HG03039 (cell line): Measurements from ENCODE around the gene TRPM1.
"Not testable (repeated sequence)": the region's sequence is repeated elsewhere in the genome, so short reads cannot be mapped to it uniquely, and the experiment has no call there.

Source experiments
- ATAC-seq: cut with Tn5 transposase; IDR thresholded peaks from one replicate; pipeline ENCODE4 v1.9.1; 2021; ENCODE audit warnings: mild to moderate bottlenecking, moderate library complexity; ENCODE audit not compliant: unreplicated experiment

Gene TRPM1

DNA sequence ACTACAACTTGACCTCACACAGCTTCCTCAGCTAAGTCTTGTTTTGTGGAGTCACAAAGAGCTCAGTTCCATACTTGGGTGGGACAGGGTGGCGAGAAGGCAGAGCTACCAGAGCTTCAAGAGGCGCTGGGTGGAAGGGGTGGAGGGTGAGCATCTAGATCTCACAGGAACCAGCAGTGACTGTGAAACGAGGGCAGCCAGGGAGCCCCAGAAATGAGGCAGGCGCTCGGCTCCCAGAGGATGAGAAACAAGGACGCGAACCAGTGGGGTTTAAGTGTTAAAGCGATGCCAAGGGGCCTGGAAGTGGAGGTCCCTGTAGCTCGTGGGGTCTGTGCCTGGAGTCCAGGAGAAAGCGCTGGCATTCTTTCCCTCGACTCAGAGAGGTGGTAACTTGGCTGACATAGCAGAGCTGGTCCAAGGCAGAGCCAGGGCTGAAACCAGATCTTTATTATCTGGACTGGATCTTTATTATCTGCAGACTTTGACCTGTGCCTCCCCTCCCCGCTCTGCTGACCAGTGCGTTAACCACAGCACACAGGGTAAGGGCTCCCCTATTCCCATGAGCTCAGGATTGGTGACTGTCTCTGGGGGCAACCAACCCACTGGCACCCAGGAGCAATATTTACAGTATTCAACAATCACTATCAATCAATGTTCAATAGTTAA lies 26.2 kb upstream of the TRPM1 start:
- ATAC-seq, result no peak

DNA sequence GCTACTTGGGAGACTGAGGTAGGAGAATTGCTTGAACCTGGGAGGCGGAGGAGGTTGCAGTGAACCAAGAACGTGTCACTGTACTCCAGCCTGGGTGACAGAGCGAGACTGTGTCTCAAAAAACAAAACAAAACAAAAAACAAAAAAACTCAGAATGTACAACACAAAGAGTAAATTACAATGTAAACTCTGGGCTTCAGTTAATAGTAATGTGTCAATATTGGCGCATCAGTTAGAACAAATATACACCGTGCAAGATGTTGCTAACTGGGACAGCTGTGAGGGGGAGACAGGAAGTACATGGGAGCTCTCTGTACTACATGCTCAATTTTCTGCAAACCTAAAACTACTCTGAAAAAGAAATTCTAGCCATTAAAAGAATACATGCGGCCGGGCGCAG lies 23.5 kb upstream of the TRPM1 start:
- ATAC-seq, result no peak

DNA sequence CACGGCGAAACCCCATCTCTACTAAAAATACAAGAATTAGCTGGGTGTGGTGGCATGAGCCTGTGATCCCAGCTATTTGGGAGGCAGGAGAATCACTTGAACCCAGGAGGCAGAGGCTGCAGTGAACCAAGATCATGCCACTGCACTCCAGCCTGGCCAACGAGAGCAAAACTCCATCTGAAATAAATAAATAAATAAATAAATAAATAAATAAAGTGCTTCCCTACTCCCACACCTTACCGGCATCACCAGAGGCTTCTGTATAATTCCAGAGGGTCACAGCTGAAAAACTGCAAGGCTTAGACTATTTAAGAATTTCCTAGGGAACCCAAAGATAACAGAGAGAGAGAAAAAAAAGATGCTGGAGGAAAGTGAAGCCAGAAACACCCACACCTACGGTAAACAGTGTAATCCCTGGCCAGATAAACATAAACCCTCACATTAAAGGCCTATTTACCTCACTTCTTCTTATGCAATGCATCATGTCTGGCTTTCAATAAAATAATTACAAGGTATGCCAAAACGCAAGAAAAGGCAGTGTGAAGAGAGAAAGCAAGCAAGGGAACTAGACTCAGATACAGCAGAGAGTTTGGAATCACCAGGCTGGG lies 15.0 kb upstream of the TRPM1 start:
- ATAC-seq, result no peak

DNA sequence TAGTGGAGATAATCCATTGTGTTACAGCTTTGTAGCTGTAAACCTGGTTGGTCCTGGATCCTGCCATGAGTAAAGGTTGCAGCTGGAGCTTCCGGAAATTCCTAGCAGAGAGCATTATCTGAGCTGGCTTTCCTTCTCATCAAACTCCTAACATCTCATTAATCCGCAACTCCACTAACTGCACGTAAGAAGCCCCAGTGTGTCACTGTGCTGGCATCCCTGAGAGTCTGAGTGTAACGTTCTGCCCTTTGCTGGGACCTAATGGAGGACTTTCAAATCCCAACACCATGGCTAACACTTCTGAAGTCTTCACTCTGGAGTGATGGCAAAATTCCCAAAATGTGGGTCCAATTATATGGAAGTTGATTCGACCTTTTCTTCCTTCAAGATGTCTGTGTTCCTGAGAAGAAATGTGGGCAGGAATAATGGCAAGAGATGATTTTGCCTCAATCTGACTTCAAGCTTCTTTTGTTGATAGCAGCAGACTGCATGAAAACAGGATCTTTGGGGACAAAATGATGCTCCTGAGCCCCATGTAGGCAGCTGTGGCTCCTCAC lies 9.6 kb upstream of the TRPM1 start:
- no peak for ATAC-seq

DNA sequence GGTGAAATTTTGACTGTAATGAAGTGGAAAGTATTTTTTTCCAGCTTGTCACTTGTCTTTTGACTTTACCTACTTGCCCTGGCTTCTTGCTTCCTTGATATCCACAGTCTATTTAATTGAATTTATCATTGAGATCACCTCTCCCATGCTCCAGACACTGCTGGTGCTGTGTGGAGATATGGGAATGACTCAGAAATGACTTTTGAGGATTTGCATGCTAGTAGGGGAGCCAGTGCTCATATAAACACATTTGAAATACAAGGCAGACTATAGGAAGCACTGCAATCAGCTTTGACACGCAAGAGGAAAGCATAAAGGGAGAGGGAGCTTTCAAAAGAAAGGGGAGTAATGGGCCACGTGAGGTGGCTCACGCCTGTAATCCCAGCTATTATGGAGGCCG lies 7.3 kb upstream of the TRPM1 start:
- no peak for ATAC-seq

DNA sequence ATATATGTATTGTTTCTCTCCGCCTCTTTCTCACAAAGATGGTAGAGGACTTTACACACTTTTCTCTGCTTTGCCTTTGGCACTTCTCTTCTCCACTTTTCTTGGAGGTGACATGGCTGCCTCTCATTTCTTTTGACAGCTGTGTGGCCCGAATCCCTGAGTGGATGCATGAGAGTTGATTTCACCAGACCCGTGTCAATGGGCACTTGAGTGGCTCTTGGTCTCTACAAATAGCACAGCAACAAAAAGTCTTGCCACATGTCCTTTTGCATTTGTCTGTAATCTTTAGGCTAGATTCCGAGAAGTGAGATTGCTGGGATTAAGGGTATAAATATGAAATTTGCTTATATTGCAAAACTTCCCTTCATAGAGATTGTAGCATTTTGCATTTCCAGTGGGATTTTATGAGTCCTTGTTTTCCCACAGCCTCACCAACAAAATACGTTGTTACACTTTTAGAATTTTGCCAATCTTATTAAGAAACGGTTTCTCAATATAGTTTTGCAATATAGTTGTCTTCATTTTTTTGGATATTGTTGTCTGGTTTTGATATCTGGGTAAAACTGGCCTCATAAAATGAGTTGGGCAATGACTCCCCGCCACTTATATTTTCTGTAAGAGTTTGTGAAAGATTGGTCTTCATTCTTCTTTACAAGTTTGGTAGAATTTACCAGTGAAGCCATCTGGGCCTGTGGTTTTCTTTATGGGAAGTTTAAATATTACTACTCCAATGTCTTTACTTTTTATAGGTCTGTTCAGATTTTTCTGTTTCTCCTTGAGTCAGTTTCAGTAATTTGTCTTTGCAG lies 5.2 kb upstream of the TRPM1 start:
- ATAC-seq, result no peak

DNA sequence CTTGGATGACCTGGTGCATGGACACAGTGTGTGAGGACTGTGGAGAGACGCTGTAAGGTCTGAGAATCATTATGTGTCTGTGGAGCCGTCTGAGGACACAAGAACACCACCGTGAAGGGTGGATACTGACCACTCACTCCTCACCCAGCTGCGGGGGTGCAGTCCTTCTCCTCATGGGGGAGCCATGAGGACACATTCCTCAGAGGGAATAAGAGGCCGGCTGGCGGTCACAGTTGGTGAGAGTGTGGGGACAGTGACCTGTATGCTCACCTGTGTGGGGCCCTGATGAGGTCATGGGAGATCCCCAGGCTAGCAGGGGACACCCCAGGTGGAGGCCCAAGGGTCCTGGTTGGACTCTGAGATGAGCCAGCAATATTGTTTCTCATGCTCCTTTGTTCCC lies 2.5 kb upstream of the TRPM1 start:
- no peak for ATAC-seq

DNA sequence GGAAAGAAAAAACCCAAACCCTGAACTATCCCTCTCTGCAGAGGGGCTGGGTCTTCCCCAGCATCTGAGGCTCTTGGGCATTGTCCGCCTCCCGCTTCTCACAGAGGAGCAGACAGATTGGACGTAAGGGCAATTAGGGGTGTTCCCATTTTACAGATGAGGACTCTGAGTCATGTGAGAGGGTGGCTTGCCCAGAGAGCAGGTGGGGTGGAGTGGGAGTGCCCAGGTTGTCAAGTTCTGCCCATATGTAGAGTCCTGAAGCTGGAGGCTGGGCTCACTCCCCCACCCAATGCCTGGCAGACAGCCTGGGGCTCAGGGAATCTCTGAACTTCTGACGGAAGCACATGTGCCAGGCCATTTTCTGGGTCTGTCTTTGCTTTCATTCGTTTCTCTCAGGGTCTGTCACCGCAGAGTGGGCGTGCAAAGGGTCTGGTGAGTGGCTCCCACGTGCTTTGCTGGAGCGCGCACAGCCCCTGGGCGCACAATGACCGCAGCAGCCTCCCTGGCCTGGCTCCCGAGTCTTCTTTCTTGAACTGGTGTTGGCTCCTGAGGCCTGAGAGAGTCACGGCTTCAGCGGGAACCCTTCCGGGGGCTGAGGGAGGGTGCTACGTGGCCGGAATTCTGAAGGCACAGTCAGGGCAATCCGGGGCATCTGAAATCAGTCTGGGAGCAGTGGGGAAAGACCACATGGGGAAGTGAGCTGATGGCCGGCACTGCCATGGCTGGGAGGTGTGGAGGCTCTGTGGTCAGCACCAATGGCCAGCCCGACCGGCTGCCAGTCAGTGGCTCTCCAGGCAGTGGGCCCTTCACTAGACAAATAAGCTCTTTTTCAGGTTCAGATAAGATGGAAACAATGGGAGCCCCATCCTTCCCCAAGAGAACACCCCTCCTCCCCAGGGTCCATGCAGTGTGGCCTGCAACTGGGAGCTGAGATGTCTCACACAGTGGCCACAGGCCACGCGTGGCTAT lies 1.1 kb upstream of the TRPM1 start:
- no peak for ATAC-seq

DNA sequence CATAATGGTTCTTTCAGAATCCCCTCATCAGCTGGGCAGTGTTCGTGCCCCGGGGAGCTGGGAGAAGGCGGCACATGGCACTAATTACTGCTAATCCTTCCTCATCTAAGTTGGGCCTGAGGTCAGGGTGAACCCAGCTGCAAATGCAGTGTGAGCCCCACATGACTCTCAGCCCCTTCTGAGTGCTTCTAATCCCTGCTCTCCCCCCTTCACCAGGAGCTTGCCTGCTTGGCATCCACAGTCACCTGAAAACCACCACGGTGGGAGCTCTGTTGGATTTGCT lies 455 bp upstream of the TRPM1 start:
- no peak for ATAC-seq

DNA sequence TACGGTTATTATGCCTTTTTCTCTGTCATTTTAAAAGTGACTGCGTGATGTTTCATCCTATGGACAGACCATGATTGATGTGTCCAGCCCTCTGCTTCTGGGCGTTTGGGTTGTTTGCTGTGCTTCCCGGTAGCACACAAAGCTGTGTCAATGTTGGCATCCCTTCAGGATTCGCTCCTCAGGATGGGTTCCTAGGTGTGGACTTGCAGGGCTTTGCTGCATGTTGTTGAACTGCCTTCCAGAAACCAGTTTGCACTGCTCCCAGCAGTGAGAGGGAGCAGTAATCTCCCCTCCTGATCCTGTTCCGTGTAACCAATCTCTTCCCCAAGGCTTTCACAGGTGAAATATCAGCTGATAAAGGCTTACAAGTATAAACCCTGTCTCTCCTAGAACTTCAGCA lies 787 bp downstream of the TRPM1 start:
- ATAC-seq, result no peak

DNA sequence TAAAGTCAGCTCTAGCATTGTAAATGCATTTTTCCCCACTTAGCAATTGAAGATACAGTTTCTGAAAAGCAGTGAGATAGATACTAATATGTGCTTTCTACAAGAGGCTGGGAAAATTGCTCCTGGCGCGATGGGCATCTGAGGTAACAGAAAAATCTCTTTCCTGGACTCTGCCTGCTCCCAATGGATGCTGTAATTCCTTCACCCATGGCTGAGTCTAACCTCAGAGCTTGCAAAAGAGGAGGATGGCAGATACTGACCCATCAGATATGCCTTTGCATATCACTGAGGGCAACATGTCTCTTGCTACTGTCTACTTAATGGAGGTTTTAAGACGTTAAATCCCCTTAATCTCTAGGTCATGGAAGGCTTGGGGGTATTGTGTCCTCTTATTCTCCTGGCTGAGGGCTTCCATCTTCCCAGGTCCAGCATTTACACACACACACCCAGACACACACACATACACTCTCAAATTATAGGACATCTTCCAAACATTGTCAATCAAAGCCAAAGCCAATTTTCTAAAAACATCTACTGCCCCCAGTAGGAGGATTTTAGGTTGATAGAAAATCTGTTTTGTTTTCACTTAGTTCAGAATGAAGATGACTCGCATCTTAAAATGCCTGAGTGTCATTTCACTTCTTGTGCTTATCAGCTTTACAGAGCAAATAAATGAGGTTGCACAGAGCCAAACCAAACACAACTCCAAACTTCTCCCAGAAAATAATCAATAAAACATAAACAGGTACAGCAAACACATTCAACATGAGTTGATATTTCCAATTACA lies 2.4 kb downstream of the TRPM1 start:
- ATAC-seq, result no peak

DNA sequence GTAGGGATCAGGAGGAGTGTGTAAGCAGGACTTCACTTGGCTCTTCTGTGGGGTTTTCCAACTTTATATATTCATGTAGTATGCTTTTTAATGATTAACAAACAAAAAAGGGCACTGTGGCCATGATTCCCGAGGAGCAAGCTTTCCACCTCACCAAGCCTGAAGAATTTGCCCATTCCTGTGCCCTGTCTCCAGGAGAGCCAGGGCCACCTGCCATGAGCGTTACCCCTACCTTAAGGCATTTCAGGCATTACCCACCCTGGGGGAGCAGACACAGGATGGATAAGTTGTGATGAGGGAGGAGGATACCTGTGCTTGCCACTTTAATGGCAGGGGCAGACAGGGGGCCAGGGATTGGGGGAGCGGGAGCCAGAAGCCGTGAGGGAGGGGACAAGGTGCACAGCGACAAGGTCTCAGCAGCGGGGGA lies 3.0 kb downstream of the TRPM1 start:
- ATAC-seq, result no peak

DNA sequence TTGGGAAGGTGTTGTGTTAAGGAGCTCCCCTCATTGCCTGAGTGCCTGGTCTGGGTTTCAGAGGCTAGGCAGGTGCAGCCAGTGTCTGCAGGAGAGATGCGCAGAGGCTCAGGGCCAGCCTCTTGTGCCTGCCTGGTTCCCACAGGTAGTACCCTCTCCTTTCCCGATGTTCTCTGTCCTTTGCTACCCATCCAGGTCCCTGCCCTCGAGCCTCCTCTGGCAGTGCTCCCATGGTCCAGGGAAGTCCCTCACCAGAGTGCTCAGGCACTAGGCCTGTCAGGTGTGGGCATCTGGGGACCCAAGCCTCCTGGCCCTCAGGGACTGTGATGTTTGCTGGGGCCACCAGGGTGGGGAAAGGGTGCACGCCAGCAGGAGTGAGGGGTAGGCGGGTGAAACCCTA lies 5.0 kb downstream of the TRPM1 start:
- ATAC-seq, result no peak

DNA sequence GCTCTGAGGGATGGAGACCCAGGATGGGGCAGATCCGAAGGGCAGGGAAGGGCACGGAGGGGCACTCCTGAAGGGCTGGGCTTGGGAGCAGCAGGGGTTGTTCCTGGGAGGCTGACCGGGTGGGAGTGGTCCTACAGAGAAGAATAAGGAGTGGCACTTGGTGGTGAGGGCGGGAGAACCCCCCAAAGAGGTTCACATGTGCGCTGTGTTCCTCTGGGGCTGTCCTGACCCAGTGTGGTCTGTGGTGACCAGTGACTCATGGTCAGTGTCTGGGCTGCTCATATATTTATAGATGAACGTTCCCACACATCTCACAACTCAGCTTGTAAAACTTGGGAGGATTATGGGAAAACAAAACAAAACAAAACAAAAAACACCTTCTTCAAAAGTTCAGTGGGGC lies 10.0 kb downstream of the TRPM1 start:
- ATAC-seq, result no peak

DNA sequence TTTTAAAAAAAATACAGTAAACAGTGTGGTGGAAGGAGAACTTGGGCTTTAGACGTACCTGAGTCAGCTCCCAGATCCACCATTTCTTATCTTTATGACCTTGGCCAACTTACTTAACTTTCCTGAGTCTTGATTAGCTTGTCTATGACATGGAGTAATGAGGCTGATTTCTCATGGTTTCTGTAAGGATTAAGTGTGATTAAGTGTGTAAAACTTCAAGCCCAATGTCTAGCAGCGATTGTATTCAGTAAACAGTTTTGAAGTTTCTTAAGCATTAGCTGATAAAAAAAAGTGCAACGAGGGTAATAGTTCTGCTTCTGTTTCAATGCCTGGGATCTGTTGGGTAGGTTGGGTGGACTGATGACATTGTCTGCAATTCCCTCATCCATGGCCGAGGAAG lies 10.8 kb downstream of the TRPM1 start:
- no peak for ATAC-seq

DNA sequence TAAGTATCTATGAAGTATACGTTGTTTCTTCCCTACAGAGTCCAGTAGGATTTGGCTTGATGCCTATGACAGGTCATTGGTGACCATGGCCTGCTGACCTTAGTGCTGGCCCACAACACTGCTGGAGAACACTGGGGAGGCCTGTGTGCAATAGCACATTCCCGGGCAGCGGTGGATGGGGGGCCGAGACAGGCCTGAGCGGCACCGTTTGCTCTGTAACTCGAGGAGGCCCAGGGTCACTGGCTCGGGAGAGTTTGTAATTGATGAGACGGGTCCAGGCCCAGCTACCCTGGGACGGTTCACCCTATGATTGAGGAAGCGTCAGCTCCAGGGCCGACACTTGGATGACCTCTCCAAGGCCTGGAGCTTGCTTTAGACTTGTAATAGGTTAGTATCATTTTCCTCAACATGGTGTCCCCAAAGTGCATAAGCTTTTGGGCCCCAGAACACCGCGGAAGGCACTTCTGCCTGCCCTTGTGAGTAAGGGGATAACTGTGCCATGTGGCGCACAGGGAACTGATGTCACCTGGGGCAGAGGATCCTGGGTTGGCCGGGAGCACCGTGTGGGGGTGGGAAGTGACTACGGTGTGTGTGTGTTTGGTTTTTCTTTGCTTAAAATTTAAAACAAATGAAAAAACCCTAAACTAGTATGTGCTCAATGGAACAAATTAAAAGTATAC lies 12.0 kb downstream of the TRPM1 start:
- ATAC-seq, result no peak

DNA sequence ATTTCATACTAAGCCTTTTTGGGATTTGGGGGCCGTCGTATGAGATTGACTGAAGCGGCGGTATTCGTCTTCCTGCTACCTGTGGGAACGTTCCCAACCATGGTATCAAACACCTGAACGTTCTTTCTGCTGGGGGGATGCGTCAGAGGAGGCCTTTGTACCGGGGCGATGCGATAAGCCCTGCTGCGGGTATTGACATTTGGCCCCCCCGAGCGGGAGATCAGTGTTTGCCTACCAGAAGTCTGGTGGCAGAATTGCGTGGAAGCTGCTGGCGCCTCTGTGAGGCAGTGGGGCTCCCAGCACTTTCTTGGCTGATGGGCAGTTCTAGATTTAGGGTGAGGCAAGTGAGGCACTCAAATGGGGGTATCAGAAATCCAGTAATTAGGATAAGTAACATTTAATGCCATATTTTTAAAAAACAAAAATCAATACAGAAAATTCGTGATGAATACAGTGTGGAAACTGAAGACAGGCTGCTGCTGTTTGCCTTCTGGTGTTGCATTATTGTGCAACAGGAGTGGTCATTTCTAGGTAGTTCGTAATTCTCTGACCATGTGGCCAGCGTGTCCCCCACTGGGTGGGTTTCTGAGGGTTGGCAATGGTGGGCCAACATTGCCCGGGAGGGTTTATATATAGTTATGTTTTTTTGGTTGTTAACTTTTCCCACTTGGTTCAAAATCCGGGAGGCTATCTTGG lies 12.7 kb downstream of the TRPM1 start:
- ATAC-seq, result no peak

DNA sequence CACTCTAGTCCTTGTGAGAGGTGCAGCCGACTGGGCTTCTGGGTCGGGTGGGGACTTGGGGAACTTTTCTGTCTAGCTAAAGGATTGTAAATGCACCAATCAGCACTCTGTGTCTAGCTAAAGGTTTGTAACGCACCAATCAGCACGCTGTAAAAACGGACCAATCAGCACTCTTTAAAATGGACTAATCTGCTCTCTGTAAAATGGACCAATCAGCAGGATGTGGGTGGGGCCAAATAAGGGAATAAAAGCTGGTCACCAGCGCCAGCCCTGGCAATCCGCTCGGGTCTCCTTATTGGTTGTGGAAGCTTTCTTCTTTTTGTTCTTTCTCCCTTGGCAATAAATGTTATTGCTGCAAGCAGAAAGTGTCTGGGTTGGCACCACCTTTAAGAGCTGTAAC lies 13.5 kb downstream of the TRPM1 start:
- ATAC-seq, result not testable (repeated sequence)

DNA sequence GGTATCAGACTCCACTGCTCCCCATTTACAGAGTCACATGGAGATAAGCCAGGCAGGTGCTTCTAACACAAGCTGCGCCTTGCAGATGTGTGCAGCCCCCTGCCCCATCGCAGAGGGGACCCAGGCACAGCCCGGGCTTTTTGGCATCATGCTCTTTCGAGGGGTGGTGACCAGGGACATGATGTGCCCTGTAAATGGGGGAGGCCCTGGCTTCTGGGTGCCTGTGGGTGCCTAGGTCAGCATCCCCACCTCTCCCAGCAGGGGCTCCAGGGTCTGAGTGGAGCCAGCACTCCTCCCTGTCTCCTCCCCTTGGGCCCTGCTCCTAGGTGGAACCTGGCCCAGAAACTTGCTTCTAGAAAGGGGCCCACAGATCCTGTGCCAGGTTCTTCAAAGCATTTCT lies 15.2 kb downstream of the TRPM1 start:
- no peak for ATAC-seq
